Measurements from ENCODE around the gene MPDU1. TPM values are rescaled to one million over a fixed set of nuclear protein-coding genes. Genes with fewer than 3 reads are reported as not detected.

MPDU1 gene
- total and polyA plus RNA-seq, 10 of the 15 experiments (the other 5 are each of a cell fraction or from before 2014, with no cell fraction given): 3.6 to 138 (median 78.9) TPM

DNA sequence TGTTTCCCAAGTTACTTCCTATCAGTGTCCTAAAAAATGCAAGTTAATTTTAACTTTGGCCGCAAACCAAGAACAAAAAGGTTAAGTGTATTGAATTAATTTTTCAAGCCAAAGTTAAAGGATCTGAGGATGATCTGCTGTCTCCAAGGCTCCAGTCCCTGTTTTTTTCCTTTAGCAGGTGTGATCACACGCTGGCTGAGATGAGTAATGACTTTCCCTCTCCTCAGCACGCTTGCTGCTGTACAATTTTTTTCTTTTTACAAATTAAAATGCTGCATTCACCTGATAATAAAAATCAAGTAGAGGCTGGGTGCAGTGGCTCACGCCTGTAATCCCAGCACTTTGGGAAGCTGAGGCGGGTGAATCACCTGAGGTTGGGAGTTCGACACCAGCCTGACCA is 38.7 kb upstream of the MPDU1 start:
- H2AFZ ChIP-seq (ENCODE audit: control insufficient read depth, low read depth, low read length): no peak overlapping the region
- intact Hi-C loops (cut with micrococcal nuclease; ENCODE audit: unreplicated experiment): no loop called here
- in situ Hi-C loops (cut with MboI): no loop called here
- H4K20me1 ChIP-seq (ENCODE audit: control insufficient read depth, insufficient read depth): no peaks in the 10 kb centered on the region
- H3K27ac ChIP-seq (ENCODE audit: control insufficient read depth, insufficient read depth): no peak overlapping the region
- DNase-seq (ENCODE audit: low read depth, low spot score): no peak
- no peak overlapping the region for H3K9ac ChIP-seq (ENCODE audit: control insufficient read depth, insufficient read depth, low read length)
- POLR2A ChIA-PET: interaction anchor here (0.6 kb wide), 1 partner anchor 12 kb away, joined by 5 read pairs; no protein-coding TSS in a partner anchor
- no peaks in the 10 kb centered on the region for H3K79me2 ChIP-seq (ENCODE audit: control insufficient read depth, insufficient read depth, low read length)
- H3K9me3 ChIP-seq (replicated peaks; ENCODE audit: control insufficient read depth, insufficient read depth, low read length): no peaks in the 10 kb centered on the region
- no peaks in the 10 kb centered on the region; a peak in 1 of 4 replicates for H3K27me3 ChIP-seq (replicated peaks in 1 of 2; ENCODE audit: control insufficient read depth in 2 of 2, insufficient read depth in 2 of 2, low read length in 1 of 2)
- no TSS peak for BruUV-seq (replicated peaks)
- no peak overlapping the region for H3K4me2 ChIP-seq (ENCODE audit: control insufficient read depth, insufficient read depth)
- H3K4me3 ChIP-seq: no peak overlapping the region
- CTCF ChIA-PET: interaction anchor here (1.1 to 2.8 kb wide), 3 partner anchors 15 to 30 kb away, joined by 3 to 10 read pairs (median 5); no protein-coding TSS in a partner anchor
- ATAC-seq: no peak
- H3K36me3 ChIP-seq (ENCODE audit: control insufficient read depth in 2 of 2, insufficient read depth in 2 of 2, low read length in 1 of 2): no peaks in the 10 kb centered on the region
- RAD21 ChIA-PET (ENCODE audit: unreplicated experiment): no interaction called here
- H3K4me1 ChIP-seq (ENCODE audit: control insufficient read depth, insufficient read depth, low read length): peaks cover 16% of the 10 kb centered on the region
- SMC1A ChIA-PET (ENCODE audit: uncharacterized antibody, unreplicated experiment): no interaction called here
- no peak for FAIRE-seq
- 46% methylated on average over 6 of the region's 6 CpGs for WGBS (ENCODE audit: insufficient coverage, insufficient replicate concordance, low lambda C conversion rate, missing lambda C conversion rate)
- TF ChIP-seq IKZF2 (IDR thresholded peaks at IDR 0.05) (no peak), BCL3 (IDR thresholded peaks at IDR 0.05; ENCODE audit: borderline replicate concordance, insufficient read depth, low read depth, low read length, poor library complexity, severe bottlenecking) (no peak), EZH2 (IDR thresholded peaks at IDR 0.05; ENCODE audit: borderline replicate concordance, control insufficient read depth, low read depth, low read length) (no peak), MTA3 (IDR thresholded peaks at IDR 0.05; ENCODE audit: borderline replicate concordance, low read length) (no peak), BCLAF1 (IDR thresholded peaks at IDR 0.05) (no peak), IKZF1 (conservative IDR thresholded peaks at IDR 0.05) (no peak), TCF7 (IDR thresholded peaks at IDR 0.05; ENCODE audit: borderline replicate concordance) (no peak), CBX5 (IDR thresholded peaks at IDR 0.05; ENCODE audit: low read depth) (no peak), CBX3 (IDR thresholded peaks at IDR 0.05; ENCODE audit: borderline replicate concordance, low read depth) (no peak), BHLHE40 (IDR thresholded peaks at IDR 0.05; ENCODE audit: borderline replicate concordance in 1 of 2, low read depth in 2 of 2, low read length in 1 of 2) (no peak), ESRRA (IDR thresholded peaks at IDR 0.05; ENCODE audit: low read length) (no peak), RCOR1 (conservative IDR thresholded peaks at IDR 0.05; ENCODE audit: low read depth, low read length) (no peak)
- TF ChIP-seq, protein P1, sequence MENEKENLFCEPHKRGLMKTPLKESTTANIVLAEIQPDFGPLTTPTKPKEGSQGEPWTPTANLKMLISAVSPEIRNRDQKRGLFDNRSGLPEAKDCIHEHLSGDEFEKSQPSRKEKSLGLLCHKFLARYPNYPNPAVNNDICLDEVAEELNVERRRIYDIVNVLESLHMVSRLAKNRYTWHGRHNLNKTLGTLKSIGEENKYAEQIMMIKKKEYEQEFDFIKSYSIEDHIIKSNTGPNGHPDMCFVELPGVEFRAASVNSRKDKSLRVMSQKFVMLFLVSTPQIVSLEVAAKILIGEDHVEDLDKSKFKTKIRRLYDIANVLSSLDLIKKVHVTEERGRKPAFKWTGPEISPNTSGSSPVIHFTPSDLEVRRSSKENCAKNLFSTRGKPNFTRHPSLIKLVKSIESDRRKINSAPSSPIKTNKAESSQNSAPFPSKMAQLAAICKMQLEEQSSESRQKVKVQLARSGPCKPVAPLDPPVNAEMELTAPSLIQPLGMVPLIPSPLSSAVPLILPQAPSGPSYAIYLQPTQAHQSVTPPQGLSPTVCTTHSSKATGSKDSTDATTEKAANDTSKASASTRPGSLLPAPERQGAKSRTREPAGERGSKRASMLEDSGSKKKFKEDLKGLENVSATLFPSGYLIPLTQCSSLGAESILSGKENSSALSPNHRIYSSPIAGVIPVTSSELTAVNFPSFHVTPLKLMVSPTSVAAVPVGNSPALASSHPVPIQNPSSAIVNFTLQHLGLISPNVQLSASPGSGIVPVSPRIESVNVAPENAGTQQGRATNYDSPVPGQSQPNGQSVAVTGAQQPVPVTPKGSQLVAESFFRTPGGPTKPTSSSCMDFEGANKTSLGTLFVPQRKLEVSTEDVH (IDR thresholded peaks at IDR 0.05; ENCODE audit: low read depth, partially characterized antibody): no peak
- TF ChIP-seq, protein P2, sequence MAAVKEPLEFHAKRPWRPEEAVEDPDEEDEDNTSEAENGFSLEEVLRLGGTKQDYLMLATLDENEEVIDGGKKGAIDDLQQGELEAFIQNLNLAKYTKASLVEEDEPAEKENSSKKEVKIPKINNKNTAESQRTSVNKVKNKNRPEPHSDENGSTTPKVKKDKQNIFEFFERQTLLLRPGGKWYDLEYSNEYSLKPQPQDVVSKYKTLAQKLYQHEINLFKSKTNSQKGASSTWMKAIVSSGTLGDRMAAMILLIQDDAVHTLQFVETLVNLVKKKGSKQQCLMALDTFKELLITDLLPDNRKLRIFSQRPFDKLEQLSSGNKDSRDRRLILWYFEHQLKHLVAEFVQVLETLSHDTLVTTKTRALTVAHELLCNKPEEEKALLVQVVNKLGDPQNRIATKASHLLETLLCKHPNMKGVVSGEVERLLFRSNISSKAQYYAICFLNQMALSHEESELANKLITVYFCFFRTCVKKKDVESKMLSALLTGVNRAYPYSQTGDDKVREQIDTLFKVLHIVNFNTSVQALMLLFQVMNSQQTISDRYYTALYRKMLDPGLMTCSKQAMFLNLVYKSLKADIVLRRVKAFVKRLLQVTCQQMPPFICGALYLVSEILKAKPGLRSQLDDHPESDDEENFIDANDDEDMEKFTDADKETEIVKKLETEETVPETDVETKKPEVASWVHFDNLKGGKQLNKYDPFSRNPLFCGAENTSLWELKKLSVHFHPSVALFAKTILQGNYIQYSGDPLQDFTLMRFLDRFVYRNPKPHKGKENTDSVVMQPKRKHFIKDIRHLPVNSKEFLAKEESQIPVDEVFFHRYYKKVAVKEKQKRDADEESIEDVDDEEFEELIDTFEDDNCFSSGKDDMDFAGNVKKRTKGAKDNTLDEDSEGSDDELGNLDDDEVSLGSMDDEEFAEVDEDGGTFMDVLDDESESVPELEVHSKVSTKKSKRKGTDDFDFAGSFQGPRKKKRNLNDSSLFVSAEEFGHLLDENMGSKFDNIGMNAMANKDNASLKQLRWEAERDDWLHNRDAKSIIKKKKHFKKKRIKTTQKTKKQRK (IDR thresholded peaks at IDR 0.05; ENCODE audit: low read depth, low read length): no peak

Measured in GM12878 (cell line).